Upper lobe of left lung (tissue), 4 donors: Measurements from ENCODE around the gene HOXA1.

Source experiments
- EP300 ChIP-seq, 4 donors: sonication (generic); formaldehyde crosslinking; IDR thresholded peaks; one replicate each; pipeline ENCODE4 v1.5.1; 2017; ENCODE audit warnings: antibody characterized with exemption in 4 of 4, control low read depth in 2 of 4
- POLR2A ChIP-seq, 4 donors: fragments of 450-650 bp; IDR thresholded peaks; one replicate each; pipeline ENCODE4 v1.5.1; 2016 to 2017; ENCODE audit warnings: antibody characterized with exemption in 4 of 4, mild to moderate bottlenecking in 2 of 4
- POLR2AphosphoS5 ChIP-seq, 2 donors: sonication (generic); formaldehyde crosslinking; IDR thresholded peaks; one replicate each; pipeline ENCODE4 v1.5.1; 2017; ENCODE audit warnings: antibody characterized with exemption in 2 of 2
- TF ChIP-seq, protein P1 (sequence below), 6 experiments: fragments of 450-650 bp in 4 of 6; fragments of 200-600 bp in 2 of 6; sonication (generic) in 2 of 6; IDR thresholded peaks; one replicate each; pipeline ENCODE4 v1.5.1; 2016 to 2019; ENCODE audit warnings: antibody characterized with exemption in 6 of 6

DNA sequence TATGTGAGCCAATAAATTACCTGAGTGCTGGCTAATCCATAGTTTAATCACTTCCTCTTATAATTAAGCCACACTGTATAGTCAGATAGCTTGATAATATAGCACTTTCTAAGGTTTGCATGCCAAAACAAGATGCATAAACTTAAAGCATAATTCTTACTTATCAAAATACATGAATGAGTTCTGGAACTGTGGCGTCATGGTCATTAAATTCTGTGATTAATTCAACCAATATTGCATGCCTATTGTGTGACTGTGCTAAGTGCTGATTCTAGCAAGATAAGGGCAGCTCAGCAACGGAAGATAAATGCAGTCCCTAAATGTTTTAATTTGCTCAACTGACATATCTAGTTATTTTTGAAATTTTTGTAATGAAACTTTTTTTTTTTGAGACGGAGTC is 29.7 kb downstream of the HOXA1 start:
- TF ChIP-seq, protein P1, sequence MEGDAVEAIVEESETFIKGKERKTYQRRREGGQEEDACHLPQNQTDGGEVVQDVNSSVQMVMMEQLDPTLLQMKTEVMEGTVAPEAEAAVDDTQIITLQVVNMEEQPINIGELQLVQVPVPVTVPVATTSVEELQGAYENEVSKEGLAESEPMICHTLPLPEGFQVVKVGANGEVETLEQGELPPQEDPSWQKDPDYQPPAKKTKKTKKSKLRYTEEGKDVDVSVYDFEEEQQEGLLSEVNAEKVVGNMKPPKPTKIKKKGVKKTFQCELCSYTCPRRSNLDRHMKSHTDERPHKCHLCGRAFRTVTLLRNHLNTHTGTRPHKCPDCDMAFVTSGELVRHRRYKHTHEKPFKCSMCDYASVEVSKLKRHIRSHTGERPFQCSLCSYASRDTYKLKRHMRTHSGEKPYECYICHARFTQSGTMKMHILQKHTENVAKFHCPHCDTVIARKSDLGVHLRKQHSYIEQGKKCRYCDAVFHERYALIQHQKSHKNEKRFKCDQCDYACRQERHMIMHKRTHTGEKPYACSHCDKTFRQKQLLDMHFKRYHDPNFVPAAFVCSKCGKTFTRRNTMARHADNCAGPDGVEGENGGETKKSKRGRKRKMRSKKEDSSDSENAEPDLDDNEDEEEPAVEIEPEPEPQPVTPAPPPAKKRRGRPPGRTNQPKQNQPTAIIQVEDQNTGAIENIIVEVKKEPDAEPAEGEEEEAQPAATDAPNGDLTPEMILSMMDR (IDR thresholded peaks at IDR 0.05): no peak
- TF ChIP-seq POLR2A (IDR thresholded peaks at IDR 0.05) (no peak), EP300 (IDR thresholded peaks at IDR 0.05) (no peak), POLR2AphosphoS5 (IDR thresholded peaks at IDR 0.05) (no peak)
